Hindlimb muscle (tissue), 1 donor: ENCODE data around the gene LRP2. TPM values are rescaled to one million over a fixed set of nuclear protein-coding genes. Genes with fewer than 3 reads are reported as not detected.
A peak's percentile ranks its signal among the peaks of the same experiment; 100 is the strongest.

Experiments used
- DNase-seq: peaks from one replicate; pipeline ENCODE4 v3.0.0-alpha.2; 2013
- polyA plus RNA-seq: library from polyadenylated mRNA; unstranded; fragments of 120-200 nt; gene quantifications from one replicate; pipeline ENCODE4 v1.2.1, GENCODE V29; 2013; ENCODE audit not compliant: insufficient read length

Gene LRP2
- polyA plus RNA-seq, 1 donor, result 0.05 TPM

- no peak for DNase-seq
Measured at GRCh38 chr2:169116993-169117392, 245.3 kb downstream of the LRP2 start.

GRCh38 chr2:169116327-169116726 lies 246.0 kb downstream of the LRP2 start:
- DNase-seq, result no peak

DNA sequence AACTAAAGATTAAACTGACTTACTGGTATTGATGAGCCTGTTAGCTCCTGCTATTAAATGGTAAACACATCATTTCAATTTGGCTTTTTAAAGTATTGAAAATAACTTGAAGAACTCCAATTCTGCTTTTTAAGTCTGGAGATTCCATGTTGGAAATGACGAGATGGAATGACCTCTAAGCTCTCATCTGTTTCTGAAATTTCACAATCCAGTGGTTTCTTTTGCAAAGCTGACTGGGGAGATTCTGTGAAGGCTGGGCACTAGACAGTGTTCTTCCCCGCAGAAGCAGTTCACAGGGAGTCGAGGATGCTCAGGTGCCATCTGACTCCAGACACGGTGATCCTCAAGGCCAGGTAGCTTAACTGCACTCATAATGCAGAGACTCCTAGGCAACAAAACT lies 248.3 kb downstream of the LRP2 start:
- no peak for DNase-seq

GRCh38 chr2:169112841-169113240 lies 249.5 kb downstream of the LRP2 start:
- DNase-seq, result no peak

DNA sequence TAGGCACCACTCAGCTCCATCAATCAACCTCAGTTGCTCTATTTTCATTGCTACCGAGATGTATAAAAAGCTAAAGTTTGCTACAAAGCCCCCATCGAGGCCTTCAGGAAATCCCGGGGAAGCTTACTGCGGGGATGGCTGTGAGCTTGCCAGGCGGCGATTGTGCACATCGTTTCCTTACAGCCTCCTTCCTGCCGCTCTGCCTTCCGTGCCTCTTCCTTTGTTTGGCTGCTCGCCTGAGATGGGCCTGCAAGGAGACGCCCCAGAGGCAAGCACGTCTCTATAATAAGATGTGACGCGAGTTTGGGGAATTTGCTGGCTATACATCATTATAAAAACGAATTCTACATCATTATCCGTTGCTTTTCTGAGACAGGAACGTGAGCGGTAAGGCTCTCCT lies 251.4 kb downstream of the LRP2 start:
- DNase-seq, result no peak

DNA sequence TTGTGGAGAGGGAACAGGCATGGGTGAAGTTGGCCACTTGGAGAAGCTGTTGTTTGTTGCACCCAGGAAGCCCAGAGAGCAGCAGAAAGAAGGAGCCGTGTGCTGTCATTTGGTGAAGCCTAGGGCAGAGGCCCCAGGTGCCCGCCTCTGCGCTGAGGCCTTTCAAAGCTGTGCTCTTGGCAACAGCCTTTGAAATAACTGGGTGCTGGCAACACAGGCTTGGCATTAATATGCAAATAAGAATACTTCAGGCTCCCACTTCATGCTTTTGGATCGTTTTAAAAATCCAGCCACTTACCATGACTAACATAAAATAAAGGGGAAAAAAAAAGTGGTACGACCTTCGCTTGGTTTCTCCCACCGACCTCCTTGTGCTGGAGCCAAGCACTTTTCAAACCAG lies 251.9 kb downstream of the LRP2 start:
- no peak for DNase-seq

GRCh38 chr2:169109502-169110409 lies 252.6 kb downstream of the LRP2 start:
- DNase-seq, result peak; percentile 72

GRCh38 chr2:169108099-169108884 lies 254.0 kb downstream of the LRP2 start:
- no peak for DNase-seq

DNA sequence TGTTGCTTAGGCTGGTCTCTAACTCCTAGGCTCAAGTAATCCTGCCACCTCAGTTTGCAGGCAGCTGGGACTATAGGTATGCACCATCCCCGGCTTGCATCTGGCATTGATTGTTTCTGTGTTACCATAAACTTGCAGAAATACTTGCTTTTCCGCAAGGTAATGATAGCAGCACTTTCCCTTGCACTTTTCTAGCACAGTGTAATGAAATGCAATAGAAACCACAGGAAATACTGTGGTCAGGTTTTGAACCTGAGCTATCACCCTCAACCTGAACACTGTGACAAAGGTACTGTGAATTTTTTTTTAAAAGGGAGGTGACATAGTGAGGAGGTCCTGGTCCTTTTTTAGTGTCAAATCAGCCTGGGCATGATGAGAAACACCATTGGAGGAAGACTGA lies 254.7 kb downstream of the LRP2 start:
- DNase-seq, result no peak

DNA sequence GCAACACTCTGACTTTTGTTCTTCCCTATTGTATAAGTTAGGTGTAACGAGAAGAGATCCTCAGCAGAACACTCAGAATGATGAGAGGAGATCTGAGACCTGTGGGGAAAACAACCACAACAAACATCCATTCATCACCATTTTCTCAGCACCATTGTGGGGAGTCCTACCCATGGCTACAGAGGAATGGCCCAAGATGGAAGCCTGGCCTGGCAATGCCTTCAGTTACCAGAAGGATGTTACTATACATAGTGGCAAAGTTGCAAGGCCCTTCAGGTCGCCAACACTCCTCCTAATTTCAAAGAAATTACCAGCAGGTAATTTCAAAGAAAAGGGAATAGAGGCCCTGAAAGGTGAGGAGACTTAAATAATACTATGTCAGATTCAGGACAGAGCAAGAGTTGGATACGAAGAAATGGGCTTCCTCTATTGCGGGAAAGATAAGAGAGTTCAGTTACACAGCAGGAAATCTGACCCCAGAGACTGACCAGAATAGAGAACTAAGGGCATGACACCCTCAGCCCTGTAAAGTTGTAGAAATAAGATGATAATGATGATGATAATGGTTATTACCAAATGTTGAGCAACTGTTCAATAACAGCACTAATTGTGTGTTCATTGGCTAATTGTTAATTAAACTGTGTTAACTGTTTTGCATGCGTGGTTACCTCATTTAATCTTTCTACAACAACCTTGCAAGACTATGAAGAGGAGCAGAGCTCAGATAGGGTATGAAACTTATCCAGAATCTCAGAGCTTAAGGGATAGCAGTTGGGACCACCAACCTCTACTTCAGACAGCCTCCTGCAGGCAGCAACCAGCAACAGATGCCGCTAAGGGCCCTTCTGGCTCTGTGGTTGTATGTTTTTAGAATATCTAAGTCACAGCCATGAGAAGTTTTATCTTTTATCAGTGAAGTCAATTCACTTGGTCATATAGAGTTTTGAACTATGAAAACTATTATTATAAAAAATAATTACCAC lies 255.5 kb downstream of the LRP2 start:
- DNase-seq, result no peak

GRCh38 chr2:169106134-169106533 lies 256.2 kb downstream of the LRP2 start:
- DNase-seq, result no peak

- DNase-seq, result no peak
Measured at GRCh38 chr2:169105476-169105875, 256.9 kb downstream of the LRP2 start.

DNA sequence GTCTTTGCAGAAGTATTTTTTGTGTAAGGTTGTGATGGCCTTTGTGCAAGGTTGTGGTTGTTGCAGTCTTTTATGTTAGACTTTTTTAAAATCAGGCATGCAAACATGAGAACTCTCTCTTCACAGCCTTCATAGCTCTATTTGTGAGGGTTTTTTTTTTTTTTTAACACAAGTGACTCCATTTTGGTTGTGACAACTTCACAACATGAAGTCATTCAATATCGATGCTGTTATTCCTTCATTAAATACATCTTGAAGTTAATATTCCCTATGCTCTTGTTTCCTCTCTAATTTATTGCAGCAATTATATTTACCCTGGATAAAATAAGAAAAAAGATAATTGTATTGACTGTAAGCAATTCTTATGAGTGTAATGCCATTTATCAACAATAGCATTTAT lies 257.5 kb downstream of the LRP2 start:
- no peak for DNase-seq

GRCh38 chr2:169095621-169096105 lies 266.7 kb downstream of the LRP2 start:
- no peak for DNase-seq

- no peak for DNase-seq
Measured at GRCh38 chr2:169094676-169095075, 267.7 kb downstream of the LRP2 start.

GRCh38 chr2:169093535-169093934 lies 268.8 kb downstream of the LRP2 start:
- no peak for DNase-seq

DNA sequence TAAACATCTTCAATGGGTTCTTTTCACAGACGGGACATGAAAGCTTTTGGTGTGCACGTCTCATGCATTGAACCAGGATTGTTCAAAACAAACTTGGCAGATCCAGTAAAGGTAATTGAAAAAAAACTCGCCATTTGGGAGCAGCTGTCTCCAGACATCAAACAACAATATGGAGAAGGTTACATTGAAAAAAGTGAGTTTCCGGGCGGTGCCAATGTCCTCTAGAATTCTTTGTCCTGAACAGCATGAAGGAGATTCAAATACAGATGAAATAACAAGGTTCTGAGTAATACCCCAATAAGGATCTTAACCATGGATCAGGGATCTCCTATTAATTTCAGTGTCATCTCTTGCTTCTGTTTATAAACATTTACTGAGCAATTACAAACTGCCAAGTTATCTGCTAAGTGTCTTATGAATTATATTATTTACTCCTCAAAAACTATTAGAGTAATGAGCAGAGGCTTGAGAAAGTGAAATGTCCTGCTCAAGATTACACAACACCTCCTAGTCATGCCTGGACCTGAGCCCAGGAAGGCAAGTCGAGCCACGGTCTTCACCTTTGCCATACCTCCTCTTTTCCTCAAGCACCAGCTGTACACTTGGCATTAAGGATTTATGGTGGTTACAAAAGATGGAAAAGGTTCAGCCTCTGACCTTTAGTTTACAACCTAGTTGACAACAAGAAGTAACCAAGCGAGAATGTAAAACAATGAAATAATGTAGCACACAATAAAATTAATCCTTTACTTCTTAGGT lies 270.4 kb downstream of the LRP2 start:
- DNase-seq, result no peak

- DNase-seq, result no peak
Measured at GRCh38 chr2:169091256-169091655, 271.1 kb downstream of the LRP2 start.

DNA sequence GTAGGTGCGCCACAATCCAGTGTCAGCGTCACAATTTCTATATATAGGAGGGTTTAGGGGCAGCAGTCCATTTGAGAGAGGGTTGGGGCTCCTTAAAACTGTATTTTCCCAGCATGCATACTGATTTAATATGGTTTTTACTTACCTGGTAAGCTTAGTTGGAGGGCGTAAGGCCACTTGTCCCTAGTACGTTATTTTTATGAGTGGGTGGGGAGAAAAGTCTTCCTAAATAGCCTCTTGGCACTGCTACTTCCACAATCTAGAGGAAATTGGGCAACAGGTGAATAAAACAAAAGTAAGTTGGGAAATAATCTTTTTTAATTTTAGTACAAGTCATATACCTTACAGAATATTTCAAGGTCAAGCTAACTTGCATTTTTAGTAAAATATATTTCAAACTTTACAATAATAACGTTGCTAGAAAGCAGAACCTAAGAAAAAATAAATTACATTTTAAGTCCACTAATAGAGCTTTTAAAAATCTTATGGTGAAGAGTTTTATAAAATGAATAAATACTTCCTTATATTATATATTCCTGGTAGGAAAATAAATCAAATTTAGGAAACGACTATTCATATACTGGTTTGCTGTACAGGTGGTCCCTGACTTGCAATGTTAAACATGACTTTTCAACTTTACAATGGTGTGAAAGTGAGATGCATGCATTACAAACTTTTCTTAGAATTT lies 272.1 kb downstream of the LRP2 start:
- no peak for DNase-seq

DNA sequence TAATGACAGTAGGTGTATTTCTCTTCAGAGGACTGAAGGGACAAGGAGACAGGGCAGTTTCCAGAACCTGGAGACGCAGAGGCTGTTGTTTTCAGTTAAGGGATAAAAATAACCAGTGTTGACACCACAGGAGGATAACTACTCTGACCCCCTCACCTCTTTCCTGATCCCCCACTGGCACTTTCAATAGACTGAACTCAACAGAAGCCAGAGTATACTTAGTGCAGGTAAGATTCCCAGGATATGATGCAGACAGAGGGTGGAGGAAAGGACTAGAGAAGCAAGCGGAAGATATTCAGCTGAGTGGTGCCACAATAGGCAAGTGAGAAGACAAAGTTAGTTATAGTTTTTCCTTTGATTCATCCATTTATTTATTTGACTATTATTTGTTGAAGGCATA lies 273.2 kb downstream of the LRP2 start:
- no peak for DNase-seq
